ENCODE results near the gene GLIS1.

The GLIS1 gene

DNA sequence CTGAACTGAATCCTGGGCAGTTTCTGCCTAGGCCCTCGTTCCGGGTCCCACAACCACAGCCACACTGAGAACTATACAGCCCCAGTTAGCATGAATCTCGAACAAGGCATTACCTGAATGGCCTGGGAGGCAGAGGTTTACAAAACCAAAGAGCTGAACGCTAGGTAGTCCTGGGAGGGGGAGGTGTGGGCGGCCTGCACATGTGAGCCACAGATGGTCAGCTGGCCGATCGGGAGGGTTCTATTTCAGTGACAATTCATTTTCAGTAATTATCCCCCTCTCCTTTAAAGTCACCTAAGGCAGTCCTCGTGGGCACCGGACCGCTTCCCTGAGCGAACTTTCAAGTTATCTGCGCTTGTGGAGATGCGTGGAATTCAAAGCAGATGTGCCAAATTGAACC lies 111.9 kb downstream of the GLIS1 start:
- H3K4me3 ChIP-seq (ENCODE audit: low read depth, low read length): no peak overlapping the region
- no peak for DNase-seq (ENCODE audit: low read depth)
- TF ChIP-seq, protein P1, sequence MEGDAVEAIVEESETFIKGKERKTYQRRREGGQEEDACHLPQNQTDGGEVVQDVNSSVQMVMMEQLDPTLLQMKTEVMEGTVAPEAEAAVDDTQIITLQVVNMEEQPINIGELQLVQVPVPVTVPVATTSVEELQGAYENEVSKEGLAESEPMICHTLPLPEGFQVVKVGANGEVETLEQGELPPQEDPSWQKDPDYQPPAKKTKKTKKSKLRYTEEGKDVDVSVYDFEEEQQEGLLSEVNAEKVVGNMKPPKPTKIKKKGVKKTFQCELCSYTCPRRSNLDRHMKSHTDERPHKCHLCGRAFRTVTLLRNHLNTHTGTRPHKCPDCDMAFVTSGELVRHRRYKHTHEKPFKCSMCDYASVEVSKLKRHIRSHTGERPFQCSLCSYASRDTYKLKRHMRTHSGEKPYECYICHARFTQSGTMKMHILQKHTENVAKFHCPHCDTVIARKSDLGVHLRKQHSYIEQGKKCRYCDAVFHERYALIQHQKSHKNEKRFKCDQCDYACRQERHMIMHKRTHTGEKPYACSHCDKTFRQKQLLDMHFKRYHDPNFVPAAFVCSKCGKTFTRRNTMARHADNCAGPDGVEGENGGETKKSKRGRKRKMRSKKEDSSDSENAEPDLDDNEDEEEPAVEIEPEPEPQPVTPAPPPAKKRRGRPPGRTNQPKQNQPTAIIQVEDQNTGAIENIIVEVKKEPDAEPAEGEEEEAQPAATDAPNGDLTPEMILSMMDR (conservative IDR thresholded peaks at IDR 0.05; ENCODE audit: low read depth, low read length): no peak

DNA sequence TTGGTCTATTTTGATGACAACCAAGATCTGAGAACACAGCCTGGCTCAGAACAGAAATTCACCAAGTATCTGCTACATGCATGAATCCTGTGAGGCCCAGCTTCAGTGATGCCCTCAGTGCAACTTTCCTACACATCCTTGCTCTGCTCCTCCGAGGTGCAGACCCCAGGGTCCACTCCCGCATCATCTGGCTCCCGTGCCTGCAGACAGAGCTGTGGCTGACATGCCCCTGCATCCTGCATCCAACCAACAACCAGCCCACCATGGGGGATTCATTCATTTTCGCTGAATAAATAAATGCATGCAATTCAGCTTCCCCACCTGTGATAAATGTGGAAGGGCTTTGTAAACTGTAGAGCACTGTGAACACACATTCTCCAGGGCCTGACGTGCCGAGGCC lies 112.3 kb downstream of the GLIS1 start:
- no peak overlapping the region for H3K4me3 ChIP-seq (ENCODE audit: low read depth, low read length)
- no peak for DNase-seq (ENCODE audit: low read depth)
- TF ChIP-seq, protein P1 (conservative IDR thresholded peaks at IDR 0.05; ENCODE audit: low read depth, low read length): no peak

DNA sequence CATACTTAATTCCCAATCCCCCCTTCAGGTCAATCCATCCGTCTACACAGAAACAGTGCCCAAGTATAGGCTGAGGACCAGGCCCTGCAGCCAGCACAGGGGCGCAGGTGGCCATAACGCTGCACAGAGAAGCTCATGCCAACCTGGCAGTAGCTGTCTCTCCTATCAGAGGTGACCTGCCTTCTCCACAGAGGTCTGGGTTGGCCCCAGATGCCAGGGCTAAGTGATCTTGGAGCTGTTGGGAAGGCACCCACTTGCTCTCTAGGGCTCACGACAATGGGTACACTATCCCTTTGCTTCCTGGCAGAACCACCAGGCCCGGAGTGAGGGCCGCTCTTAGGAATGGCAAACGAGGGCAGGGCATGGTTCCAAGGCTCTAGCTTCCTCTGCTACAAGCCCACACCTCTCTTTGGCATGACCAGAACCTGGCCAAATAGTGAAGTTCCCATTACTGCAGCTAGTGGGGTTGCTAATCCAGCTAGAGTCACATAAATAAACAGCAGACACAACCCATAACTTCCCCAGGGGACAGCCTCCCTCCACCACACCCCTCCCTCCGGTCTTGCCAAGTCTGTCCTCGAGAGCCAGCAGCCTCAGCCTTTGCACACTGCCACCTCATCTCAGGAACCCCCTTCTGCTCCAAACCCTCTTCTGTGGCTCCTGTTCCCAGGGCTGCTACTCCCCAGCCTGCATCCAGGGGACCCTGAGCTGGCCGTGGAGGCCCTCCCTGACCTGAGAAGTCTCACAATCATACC lies 113.0 kb downstream of the GLIS1 start:
- DNase-seq (ENCODE audit: low read depth): no peak
- TF ChIP-seq, protein P1 (conservative IDR thresholded peaks at IDR 0.05; ENCODE audit: low read depth, low read length): no peak
- H3K4me3 ChIP-seq (ENCODE audit: low read depth, low read length): no peak overlapping the region

DNA sequence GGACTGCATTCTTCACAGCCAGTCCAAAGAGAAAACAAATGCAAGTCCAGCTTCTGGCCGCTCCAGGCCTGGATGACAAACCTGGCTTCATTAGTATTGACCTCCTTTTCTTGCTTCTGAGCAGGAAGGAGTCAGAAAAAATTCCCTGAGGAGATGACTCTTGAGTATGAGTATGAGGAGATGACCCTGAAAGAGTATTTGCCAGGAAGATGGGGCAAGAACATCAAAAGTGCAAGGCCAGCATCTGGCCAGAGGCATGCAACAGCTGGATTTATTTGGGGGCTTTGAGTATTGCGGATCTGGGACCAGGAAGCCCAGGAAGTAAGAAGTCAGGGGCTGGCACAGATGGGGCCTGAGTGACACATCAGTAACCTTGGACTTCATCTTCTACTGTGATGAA lies 113.9 kb downstream of the GLIS1 start:
- H3K4me3 ChIP-seq (ENCODE audit: low read depth, low read length): no peak overlapping the region
- peak; percentile 57 for DNase-seq (ENCODE audit: low read depth)
- TF ChIP-seq, protein P1 (conservative IDR thresholded peaks at IDR 0.05; ENCODE audit: low read depth, low read length): no peak

DNA sequence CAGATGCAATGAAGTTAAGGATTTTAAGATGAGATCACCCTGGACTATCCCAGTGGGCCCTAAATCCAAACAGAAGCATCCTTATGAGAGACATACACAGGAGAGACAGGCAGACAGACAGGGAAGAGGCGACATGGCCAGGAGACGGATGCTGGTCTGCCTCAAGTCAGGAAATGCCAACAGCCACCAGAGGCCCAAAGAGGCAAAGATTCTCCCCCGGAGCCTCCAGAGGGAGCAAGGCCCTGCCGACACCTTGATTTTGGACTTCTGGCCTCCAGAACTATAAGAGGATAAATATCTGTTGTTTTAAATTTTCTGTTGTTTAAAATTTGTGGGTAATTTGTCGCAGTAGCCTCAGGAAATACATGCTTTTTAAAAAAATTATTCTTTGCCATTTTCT lies 116.4 kb downstream of the GLIS1 start:
- no peak for DNase-seq (ENCODE audit: low read depth)
- no peak overlapping the region for H3K4me3 ChIP-seq (ENCODE audit: low read depth, low read length)
- TF ChIP-seq, protein P1 (conservative IDR thresholded peaks at IDR 0.05; ENCODE audit: low read depth, low read length): no peak

DNA sequence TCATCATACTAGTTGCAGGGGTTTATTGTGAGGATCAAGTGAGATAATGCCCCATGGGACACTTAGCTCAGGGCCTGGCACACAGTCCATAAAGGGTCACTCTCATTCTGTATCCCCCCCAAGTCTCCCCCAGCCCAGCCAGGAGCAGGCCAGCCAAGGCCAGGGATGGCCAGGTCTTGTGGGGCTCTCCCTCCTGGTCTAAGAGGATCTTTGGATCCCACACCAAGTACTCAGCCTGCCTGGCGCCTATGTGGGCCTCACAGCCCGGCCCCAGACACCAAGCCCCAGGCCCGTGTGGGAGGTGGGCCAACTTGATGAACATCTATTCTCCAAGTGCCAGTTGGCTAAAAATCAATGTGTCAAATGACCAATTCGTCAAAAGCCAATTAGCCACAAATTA lies 117.8 kb downstream of the GLIS1 start:
- TF ChIP-seq, protein P1 (conservative IDR thresholded peaks at IDR 0.05; ENCODE audit: low read depth, low read length): no peak
- H3K4me3 ChIP-seq (ENCODE audit: low read depth, low read length): no peak overlapping the region
- DNase-seq (ENCODE audit: low read depth): no peak
